ENCODE results near the gene RB1.

- TF ChIP-seq, protein P1, sequence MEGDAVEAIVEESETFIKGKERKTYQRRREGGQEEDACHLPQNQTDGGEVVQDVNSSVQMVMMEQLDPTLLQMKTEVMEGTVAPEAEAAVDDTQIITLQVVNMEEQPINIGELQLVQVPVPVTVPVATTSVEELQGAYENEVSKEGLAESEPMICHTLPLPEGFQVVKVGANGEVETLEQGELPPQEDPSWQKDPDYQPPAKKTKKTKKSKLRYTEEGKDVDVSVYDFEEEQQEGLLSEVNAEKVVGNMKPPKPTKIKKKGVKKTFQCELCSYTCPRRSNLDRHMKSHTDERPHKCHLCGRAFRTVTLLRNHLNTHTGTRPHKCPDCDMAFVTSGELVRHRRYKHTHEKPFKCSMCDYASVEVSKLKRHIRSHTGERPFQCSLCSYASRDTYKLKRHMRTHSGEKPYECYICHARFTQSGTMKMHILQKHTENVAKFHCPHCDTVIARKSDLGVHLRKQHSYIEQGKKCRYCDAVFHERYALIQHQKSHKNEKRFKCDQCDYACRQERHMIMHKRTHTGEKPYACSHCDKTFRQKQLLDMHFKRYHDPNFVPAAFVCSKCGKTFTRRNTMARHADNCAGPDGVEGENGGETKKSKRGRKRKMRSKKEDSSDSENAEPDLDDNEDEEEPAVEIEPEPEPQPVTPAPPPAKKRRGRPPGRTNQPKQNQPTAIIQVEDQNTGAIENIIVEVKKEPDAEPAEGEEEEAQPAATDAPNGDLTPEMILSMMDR (conservative IDR thresholded peaks at IDR 0.05 in 1 of 2, IDR thresholded peaks at IDR 0.05 in 1 of 2; ENCODE audit: extremely low read depth in 1 of 2, insufficient read depth in 1 of 2, low read depth in 1 of 2, low read length in 2 of 2), result no peak
- no peak for TF ChIP-seq EZH2 (IDR thresholded peaks at IDR 0.05; ENCODE audit: borderline replicate concordance, low read length)
Measured at GRCh38 chr13:48393698-48394085, 90.1 kb downstream of the RB1 start.

All from mammary epithelial cell (primary cell).